ENCODE data around the gene CPLX4.
"Not testable (repeated sequence)": the region's sequence is repeated elsewhere in the genome, so short reads cannot be mapped to it uniquely, and the experiment has no call there.

Gene CPLX4

DNA sequence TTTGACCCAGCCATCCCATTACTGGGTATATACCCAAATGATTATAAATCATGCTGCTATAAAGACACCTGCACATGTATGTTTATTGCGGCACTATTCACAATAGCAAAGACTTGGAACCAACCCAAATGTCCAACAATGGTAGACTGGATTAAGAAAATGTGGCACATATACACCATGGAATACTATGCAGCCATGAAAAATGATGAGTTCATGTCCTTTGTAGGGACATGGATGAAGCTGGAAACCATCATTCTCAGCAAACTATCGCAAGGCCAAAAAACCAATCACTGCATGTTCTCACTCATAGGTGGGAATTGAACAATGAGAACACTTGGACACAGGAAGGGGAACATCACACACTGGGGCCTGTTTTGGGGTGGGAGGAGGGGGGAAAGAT is 56.2 kb downstream of the CPLX4 start:
- H3K27me3 ChIP-seq (replicated peaks; ENCODE audit: control insufficient read depth, insufficient read depth, low read length) = peaks cover 45% of the 10 kb centered on the region
- not testable (repeated sequence) for DNase-seq (ENCODE audit: low read depth); H3K4me1 ChIP-seq (ENCODE audit: control insufficient read depth, insufficient read depth, low read length); H3K9me3 ChIP-seq (ENCODE audit: control insufficient read depth, low read length); H3K4me3 ChIP-seq (ENCODE audit: low read length); H3K36me3 ChIP-seq (ENCODE audit: control insufficient read depth, insufficient read depth, low read length, severe bottlenecking); H3K9ac ChIP-seq (ENCODE audit: low read length)

DNA sequence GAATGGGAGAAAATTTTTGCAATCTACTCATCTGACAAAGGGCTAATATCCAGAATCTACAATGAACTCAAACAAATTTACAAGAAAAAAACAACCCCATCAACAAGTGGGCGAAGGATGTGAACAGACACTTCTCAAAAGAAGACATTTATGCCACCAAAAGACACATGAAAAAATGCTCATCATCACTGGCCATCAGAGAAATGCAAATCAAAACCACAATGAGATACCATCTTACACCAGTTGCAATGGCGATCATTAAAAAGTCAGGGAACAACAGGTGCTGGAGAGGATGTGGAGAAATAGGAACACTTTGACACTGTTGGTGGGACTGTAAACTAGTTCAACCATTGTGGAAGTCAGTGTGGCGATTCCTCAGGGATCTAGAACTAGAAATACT is 56.6 kb downstream of the CPLX4 start:
- not testable (repeated sequence) for H3K4me1 ChIP-seq (ENCODE audit: control insufficient read depth, insufficient read depth, low read length); H3K9me3 ChIP-seq (ENCODE audit: control insufficient read depth, low read length); H3K4me3 ChIP-seq (ENCODE audit: low read length); H3K9ac ChIP-seq (ENCODE audit: low read length); DNase-seq (ENCODE audit: low read depth); H3K36me3 ChIP-seq (ENCODE audit: control insufficient read depth, insufficient read depth, low read length, severe bottlenecking)
- H3K27me3 ChIP-seq (replicated peaks; ENCODE audit: control insufficient read depth, insufficient read depth, low read length) = peaks cover 41% of the 10 kb centered on the region

DNA sequence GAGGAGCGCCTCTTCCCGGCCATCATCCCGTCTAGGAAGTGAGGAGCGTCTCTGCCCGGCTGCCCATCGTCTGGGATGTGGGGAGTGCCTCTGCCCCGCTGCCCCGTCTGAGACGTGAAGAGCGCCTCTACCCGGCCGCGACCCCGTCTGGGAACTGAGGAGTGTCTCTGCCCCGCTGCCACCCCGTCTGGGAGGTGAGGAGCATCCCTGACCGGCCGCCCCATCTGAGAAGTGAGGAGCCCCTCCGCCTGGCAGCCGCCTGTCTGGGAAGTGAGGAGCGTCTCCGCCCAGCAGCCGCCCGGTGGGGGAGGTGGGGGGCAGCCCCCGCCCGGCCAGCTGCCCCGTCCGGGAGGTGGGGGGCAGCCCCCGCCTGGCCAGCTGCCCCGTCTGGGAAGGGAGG is 63.0 kb downstream of the CPLX4 start:
- H3K9me3 ChIP-seq (ENCODE audit: control insufficient read depth, low read length) = not testable (repeated sequence)

DNA sequence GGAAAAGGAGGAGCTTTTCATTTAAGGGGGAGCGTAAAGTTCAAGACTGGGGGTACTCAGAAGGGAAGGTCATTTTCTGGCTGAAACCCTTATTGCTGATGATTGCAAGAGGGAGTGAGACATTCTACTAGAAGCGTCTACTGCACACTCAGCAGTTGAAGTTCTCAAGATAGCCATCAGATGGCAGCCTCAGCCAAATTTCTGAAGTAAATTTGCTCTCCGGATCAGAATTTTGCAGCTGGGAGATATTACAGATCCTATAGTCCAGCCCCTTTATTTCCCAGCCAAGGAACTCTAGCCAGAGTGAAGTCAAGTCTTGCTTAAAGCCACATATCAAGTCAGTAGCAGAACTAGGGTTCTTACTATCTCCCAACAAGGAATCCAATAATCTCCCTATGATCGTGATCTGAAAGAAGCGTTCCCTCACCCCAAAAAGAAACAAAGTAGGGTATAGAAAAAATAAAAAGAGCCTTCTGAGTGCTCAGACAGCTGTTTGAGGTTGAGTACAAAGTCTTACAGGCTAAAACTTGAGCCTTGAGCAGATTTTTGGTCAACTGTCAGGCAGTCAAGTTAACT is 69.2 kb downstream of the CPLX4 start:
- no peak overlapping the region for H3K9ac ChIP-seq (ENCODE audit: low read length)
- no peak overlapping the region for H3K4me3 ChIP-seq (ENCODE audit: low read length)
- H3K27me3 ChIP-seq (replicated peaks; ENCODE audit: control insufficient read depth, insufficient read depth, low read length) = peaks cover 68% of the 10 kb centered on the region
- peaks cover 4% of the 10 kb centered on the region for H3K4me1 ChIP-seq (ENCODE audit: control insufficient read depth, insufficient read depth, low read length)
- DNase-seq (ENCODE audit: low read depth) = peak; percentile 96
- peaks cover 4% of the 10 kb centered on the region for H3K9me3 ChIP-seq (ENCODE audit: control insufficient read depth, low read length)
- H3K36me3 ChIP-seq (ENCODE audit: control insufficient read depth, insufficient read depth, low read length, severe bottlenecking) = no peaks in the 10 kb centered on the region

More for the DNA sequence above, 63.0 kb downstream of the CPLX4 start:
- not testable (repeated sequence) for DNase-seq (ENCODE audit: low read depth); H3K4me3 ChIP-seq (ENCODE audit: low read length); H3K9ac ChIP-seq (ENCODE audit: low read length); H3K4me1 ChIP-seq (ENCODE audit: control insufficient read depth, insufficient read depth, low read length); H3K36me3 ChIP-seq (ENCODE audit: control insufficient read depth, insufficient read depth, low read length, severe bottlenecking)
- peaks cover 27% of the 10 kb centered on the region for H3K27me3 ChIP-seq (replicated peaks; ENCODE audit: control insufficient read depth, insufficient read depth, low read length)

DNA sequence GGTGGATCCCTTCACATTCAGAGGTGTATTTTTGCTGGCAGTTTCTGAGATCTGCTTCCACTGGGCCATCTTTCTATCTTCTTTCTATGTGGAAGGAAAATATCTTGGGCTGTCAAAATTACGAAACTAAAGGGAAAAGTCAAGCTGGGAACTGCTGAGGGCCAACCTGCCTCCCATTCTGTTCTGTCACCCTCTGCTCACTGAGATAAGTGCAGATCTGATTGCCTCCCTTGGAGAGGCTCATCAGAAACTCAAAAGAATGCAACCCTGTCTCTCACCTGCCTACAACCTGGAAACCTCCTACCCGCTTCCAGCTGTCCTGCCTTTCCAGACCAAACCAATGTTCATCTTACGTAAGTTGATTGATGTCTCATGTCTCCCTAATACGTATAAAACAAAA is 71.7 kb downstream of the CPLX4 start:
- no peak overlapping the region for H3K4me3 ChIP-seq (ENCODE audit: low read length)
- H3K4me1 ChIP-seq (ENCODE audit: control insufficient read depth, insufficient read depth, low read length) = peaks cover 4% of the 10 kb centered on the region
- no peak overlapping the region for H3K9ac ChIP-seq (ENCODE audit: low read length)
- DNase-seq (ENCODE audit: low read depth) = no peak
- H3K27me3 ChIP-seq (replicated peaks; ENCODE audit: control insufficient read depth, insufficient read depth, low read length) = peaks cover 57% of the 10 kb centered on the region
- no peaks in the 10 kb centered on the region for H3K36me3 ChIP-seq (ENCODE audit: control insufficient read depth, insufficient read depth, low read length, severe bottlenecking)
- peaks cover 4% of the 10 kb centered on the region for H3K9me3 ChIP-seq (ENCODE audit: control insufficient read depth, low read length)

Data from adipocyte (in vitro differentiated cells).